ENCODE data around the gene IQSEC1. TPM values are rescaled to one million over a fixed set of nuclear protein-coding genes. Genes with fewer than 3 reads are reported as not detected.

Gene IQSEC1
- total and polyA plus RNA-seq, 2 donors (not counting 1 experiment from before 2014, with no cell fraction given), result 4.3 to 18.2 TPM

GRCh38 chr3:12898290-12898964 lies 174.8 kb downstream of the IQSEC1 start:
- Histone ChIP-seq H2AFZ (ENCODE audit: low read length) (no peak overlapping the region), H3K4me1 (ENCODE audit: control insufficient read depth, extremely low read depth, insufficient read depth, low read length) (no peaks in the 10 kb centered on the region), H3K9ac (ENCODE audit: insufficient read depth, low read length) (no peak overlapping the region), H3K36me3 (ENCODE audit: control insufficient read depth, insufficient read depth, low read length) (no peaks in the 10 kb centered on the region), H3K27ac (ENCODE audit: insufficient read depth, low read length) (no peak overlapping the region), H3K9me3 (ENCODE audit: control insufficient read depth, insufficient read depth, low read depth, low read length) (no peaks in the 10 kb centered on the region), H3K4me3 (replicated peaks in 1 of 4; ENCODE audit: control extremely low read depth in 1 of 4, insufficient read depth in 1 of 4, low read depth in 3 of 4, low read length in 4 of 4) (no peak overlapping the region), H4K20me1 (ENCODE audit: control insufficient read depth, extremely low read depth, insufficient read depth, low read length) (no peaks in the 10 kb centered on the region), H3K79me2 (ENCODE audit: control insufficient read depth, insufficient read depth, low read length) (no peaks in the 10 kb centered on the region), H3K27me3 (ENCODE audit: control insufficient read depth, insufficient read depth, low read length) (peaks cover 3% of the 10 kb centered on the region), H3K4me2 (ENCODE audit: extremely low read depth, insufficient read depth, low read length) (no peak overlapping the region)
- no peak for DNase-seq (ENCODE audit: low read depth in 2 of 2)
- TF ChIP-seq CTCF (conservative IDR thresholded peaks at IDR 0.05 in 1 of 2, IDR thresholded peaks at IDR 0.05 in 1 of 2; ENCODE audit: low read depth in 1 of 2, low read length in 2 of 2) (no peak), EZH2 (IDR thresholded peaks at IDR 0.05; ENCODE audit: low read length, missing control alignments) (no peak)

GRCh38 chr3:12897381-12898289 lies 175.6 kb downstream of the IQSEC1 start:
- H3K4me2 ChIP-seq (ENCODE audit: extremely low read depth, insufficient read depth, low read length), result no peak overlapping the region
- TF ChIP-seq EZH2 (IDR thresholded peaks at IDR 0.05; ENCODE audit: low read length, missing control alignments), result no peak
- no peak for TF ChIP-seq CTCF (conservative IDR thresholded peaks at IDR 0.05 in 1 of 2, IDR thresholded peaks at IDR 0.05 in 1 of 2; ENCODE audit: low read depth in 1 of 2, low read length in 2 of 2)
- no peaks in the 10 kb centered on the region for H4K20me1 ChIP-seq (ENCODE audit: control insufficient read depth, extremely low read depth, insufficient read depth, low read length)
- no peaks in the 10 kb centered on the region for H3K9me3 ChIP-seq (ENCODE audit: control insufficient read depth, insufficient read depth, low read depth, low read length)
- no peaks in the 10 kb centered on the region for H3K79me2 ChIP-seq (ENCODE audit: control insufficient read depth, insufficient read depth, low read length)
- H3K4me1 ChIP-seq (ENCODE audit: control insufficient read depth, extremely low read depth, insufficient read depth, low read length), result no peaks in the 10 kb centered on the region
- H2AFZ ChIP-seq (ENCODE audit: low read length), result no peak overlapping the region
- no peak overlapping the region for H3K4me3 ChIP-seq (replicated peaks in 1 of 4; ENCODE audit: control extremely low read depth in 1 of 4, insufficient read depth in 1 of 4, low read depth in 3 of 4, low read length in 4 of 4)
- no peak for DNase-seq (ENCODE audit: low read depth in 2 of 2)
- peaks cover 3% of the 10 kb centered on the region for H3K27me3 ChIP-seq (ENCODE audit: control insufficient read depth, insufficient read depth, low read length)
- no peak overlapping the region for H3K9ac ChIP-seq (ENCODE audit: insufficient read depth, low read length)
- no peak overlapping the region for H3K27ac ChIP-seq (ENCODE audit: insufficient read depth, low read length)
- no peaks in the 10 kb centered on the region for H3K36me3 ChIP-seq (ENCODE audit: control insufficient read depth, insufficient read depth, low read length)
